SK-N-MC (cell line): Measurements from ENCODE around the gene SPNS3.

Experiments used
- DNase-seq: peaks from one replicate; pipeline ENCODE4 v3.0.0-alpha.2; 2011; ENCODE audit warnings: low read depth, low spot score
- H3K27ac ChIP-seq: fragments of 200-600 bp; sonication (generic); 2 replicates; pipeline ENCODE4 v1.5.1; 2016; ENCODE audit warnings: mixed run types
- H3K36me3 ChIP-seq: fragments of 200-600 bp; sonication (generic); 2 replicates; pipeline ENCODE4 v1.6.1; 2017; ENCODE audit warnings: antibody characterized with exemption, low read length, mixed read lengths; ENCODE audit not compliant: insufficient read depth
- H3K4me3 ChIP-seq: fragments of 200-600 bp; sonication (generic); 2 replicates; pipeline ENCODE4 v1.5.1; 2016
- H3K9ac ChIP-seq: fragments of 200-600 bp; sonication (generic); 2 replicates; pipeline ENCODE4 v1.8.0; 2017; ENCODE audit warnings: mixed run types, mixed read lengths; ENCODE audit not compliant: insufficient read length
- H3K9me3 ChIP-seq: fragments of 200-600 bp; sonication (generic); 2 replicates; pipeline ENCODE4 v1.6.1; 2017; ENCODE audit warnings: low read depth, mild to moderate bottlenecking, antibody characterized with exemption, low read length, moderate library complexity, mixed read lengths
- EZH2 ChIP-seq: fragments of 200-600 bp; sonication (generic); IDR thresholded peaks from one replicate; pipeline ENCODE4 v1.6.1; 2017; ENCODE audit warnings: antibody characterized with exemption
- FOXP2 ChIP-seq: optimal IDR thresholded peaks from 2 replicates; pipeline ENCODE3; 2011; ENCODE audit warnings: mild to moderate bottlenecking, moderate library complexity; ENCODE audit not compliant: insufficient read depth; ENCODE audit errors: extremely low read length, control extremely low read depth
- POLR2AphosphoS5 ChIP-seq: IDR thresholded peaks from 2 replicates; pipeline ENCODE4 v1.6.1; 2012; ENCODE audit warnings: mild to moderate bottlenecking, low read depth, low read length, borderline replicate concordance

SPNS3 gene

DNA sequence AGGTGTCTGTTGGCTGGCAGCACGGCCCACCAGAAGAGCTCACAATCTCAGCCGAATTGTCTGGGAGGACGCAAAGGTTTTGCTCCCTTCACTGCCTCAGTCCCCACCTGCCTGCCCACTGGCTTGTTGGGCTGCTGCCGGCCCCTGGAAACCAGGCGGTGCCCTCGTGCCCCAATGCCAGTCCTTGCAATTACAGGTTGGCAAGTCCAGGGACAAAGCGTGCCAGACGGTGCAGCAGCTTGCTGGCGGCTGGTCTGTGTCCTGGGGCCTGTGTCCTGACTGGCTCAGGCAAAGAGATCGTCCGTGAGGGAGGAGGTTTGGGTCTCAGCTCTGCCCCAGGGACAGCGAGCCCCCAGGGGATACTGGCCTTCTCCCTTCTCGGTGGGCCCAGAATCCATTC is 40.4 kb downstream of the SPNS3 start:
- Histone ChIP-seq H3K9ac (no peak overlapping the region), H3K36me3 (no peaks in the 10 kb centered on the region), H3K27ac (no peak overlapping the region), H3K4me3 (no peak overlapping the region), H3K9me3 (no peaks in the 10 kb centered on the region)
- no peak for DNase-seq
- no peak for TF ChIP-seq POLR2AphosphoS5
- no peak for TF ChIP-seq FOXP2
- TF ChIP-seq EZH2 = no peak

DNA sequence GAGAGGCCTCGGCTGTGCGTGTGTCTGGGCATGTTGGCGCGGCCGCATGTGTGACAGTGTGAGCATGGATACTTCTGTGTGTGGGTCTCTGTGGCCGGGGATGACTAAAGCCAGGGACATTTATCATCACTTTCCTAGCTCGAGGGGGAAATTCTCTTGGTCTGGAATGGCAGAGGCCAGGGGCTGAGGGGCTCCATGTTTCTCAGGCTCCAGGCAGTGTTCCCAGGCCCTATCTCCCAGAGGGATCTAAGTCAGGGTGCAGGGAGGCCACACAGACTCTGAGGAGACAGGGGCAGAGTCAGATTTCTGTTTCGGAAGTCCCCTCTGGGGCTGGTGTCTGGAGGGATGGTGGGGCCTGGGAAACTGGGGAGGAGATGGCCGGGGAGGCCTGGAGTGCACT is 41.3 kb downstream of the SPNS3 start:
- H3K4me3 ChIP-seq = no peak overlapping the region
- no peaks in the 10 kb centered on the region for H3K9me3 ChIP-seq
- no peaks in the 10 kb centered on the region for H3K36me3 ChIP-seq
- DNase-seq = no peak
- no peak overlapping the region for H3K9ac ChIP-seq
- no peak for TF ChIP-seq FOXP2
- TF ChIP-seq POLR2AphosphoS5 = no peak
- TF ChIP-seq EZH2 = no peak
- H3K27ac ChIP-seq = no peak overlapping the region

DNA sequence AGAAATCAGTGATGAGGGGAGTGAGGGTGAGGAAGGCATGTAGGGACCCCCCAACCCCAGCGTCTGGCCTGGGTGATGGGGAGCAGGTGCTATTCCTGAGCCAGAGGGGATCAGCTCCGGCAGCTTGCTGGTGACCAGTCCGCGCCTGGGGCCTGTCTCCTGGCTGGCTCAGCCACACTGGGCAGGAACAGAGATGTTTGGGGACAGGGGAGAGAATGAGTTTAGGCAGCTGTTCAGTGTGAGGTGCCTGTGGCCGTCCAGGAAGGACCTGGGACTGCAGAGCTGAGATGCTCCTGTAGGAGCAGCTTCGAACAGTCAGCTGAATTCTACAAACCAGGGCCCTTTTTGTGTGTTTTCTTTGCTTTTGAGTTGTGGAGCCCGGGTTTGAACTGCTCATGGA is 41.7 kb downstream of the SPNS3 start:
- H3K9ac ChIP-seq = no peak overlapping the region
- DNase-seq = no peak
- no peak overlapping the region for H3K27ac ChIP-seq
- no peaks in the 10 kb centered on the region for H3K36me3 ChIP-seq
- no peak overlapping the region for H3K4me3 ChIP-seq
- no peaks in the 10 kb centered on the region for H3K9me3 ChIP-seq
- TF ChIP-seq POLR2AphosphoS5 = no peak
- no peak for TF ChIP-seq FOXP2
- TF ChIP-seq EZH2 = no peak

DNA sequence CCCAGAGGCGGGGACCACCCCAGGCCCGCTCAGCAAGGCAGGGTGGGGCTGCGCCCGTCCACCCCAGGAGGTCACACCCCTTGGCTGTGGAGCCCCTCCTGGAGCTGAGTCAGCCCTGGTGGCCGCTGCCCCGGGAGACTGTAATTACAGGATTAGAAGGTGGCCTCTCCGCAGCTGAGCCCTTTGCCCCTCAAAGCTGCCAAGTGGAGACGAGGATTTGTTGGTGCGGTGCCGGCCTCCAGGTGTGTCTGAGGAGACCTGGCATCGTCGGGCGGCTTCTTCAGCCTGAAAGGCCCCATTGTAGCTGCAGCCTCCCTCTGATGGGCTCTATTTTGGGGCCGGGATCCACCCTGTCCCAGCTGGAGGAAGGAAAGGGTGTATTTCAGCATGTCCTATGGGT is 42.3 kb downstream of the SPNS3 start:
- no peak overlapping the region for H3K9ac ChIP-seq
- TF ChIP-seq EZH2 (no peak), POLR2AphosphoS5 (no peak), FOXP2 (no peak)
- no peak overlapping the region for H3K4me3 ChIP-seq
- H3K27ac ChIP-seq = no peak overlapping the region
- no peaks in the 10 kb centered on the region for H3K36me3 ChIP-seq
- DNase-seq = no peak
- no peaks in the 10 kb centered on the region for H3K9me3 ChIP-seq

GRCh38 chr17:4476511-4477070 is 42.9 kb downstream of the SPNS3 start:
- no peak overlapping the region for H3K9ac ChIP-seq
- H3K4me3 ChIP-seq = no peak overlapping the region
- no peak overlapping the region for H3K27ac ChIP-seq
- no peaks in the 10 kb centered on the region for H3K36me3 ChIP-seq
- TF ChIP-seq FOXP2 = no peak
- no peak for TF ChIP-seq POLR2AphosphoS5
- TF ChIP-seq EZH2 = no peak
- no peak for DNase-seq
- no peaks in the 10 kb centered on the region for H3K9me3 ChIP-seq

DNA sequence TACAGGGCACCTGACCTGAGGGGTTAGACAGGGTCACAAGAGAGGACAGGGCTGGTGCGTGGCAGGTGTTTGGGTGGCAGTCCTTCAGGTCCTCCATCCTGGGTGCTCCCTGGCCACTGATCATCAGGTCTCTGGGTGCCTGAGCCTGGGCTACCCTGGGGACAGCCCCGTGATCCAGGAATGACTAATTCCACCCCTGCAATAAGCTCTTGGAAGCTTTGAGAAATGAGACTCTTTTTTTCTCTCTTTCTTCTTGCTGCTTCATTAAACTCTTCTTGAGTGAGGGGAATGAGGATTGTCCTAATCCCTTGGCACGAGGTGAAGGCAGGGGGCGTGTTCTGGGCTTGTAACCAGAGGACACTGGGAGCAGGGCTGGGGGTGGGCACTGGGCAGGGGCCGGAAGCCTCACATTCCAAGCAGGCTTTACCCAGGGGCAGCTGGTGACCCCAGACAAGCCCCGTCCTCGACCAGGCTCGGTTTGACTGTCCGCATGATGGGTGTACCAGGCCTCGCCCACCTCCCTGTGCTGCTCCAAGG is 43.6 kb downstream of the SPNS3 start:
- Histone ChIP-seq H3K4me3 (no peak overlapping the region), H3K9ac (no peak overlapping the region), H3K9me3 (no peaks in the 10 kb centered on the region), H3K36me3 (no peaks in the 10 kb centered on the region), H3K27ac (no peak overlapping the region)
- no peak for DNase-seq
- TF ChIP-seq FOXP2 = no peak
- TF ChIP-seq EZH2 = no peak
- TF ChIP-seq POLR2AphosphoS5 = no peak

DNA sequence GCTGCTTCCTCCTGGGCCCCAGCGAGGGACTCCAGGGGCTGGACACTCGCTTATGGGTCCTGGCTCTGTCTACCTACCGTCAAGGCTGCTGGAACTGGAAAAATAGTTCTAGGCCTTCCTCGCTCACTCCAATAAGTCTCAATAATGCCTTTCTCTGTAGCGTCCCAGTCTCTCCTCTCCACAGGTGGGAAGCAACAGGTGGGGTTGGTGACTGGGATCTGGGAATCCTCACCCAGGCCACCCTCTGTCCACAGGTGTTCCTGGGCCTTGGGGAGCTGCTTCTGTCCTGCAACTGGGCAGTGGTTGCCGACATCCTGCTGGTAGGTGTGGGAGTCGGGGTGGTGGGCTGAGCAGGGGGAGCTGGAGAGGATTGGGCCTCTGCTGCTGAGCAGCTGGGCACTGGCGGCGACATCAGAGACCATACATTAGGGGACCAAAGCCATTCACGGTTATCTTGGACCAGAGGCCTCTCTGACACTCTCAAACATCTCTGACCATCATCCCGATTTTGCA is 44.6 kb downstream of the SPNS3 start:
- no peaks in the 10 kb centered on the region for H3K9me3 ChIP-seq
- H3K4me3 ChIP-seq = no peak overlapping the region
- TF ChIP-seq POLR2AphosphoS5 (no peak), FOXP2 (no peak), EZH2 (no peak)
- no peak overlapping the region for H3K27ac ChIP-seq
- DNase-seq = no peak
- H3K36me3 ChIP-seq = no peaks in the 10 kb centered on the region
- no peak overlapping the region for H3K9ac ChIP-seq

GRCh38 chr17:4479340-4479981 is 45.7 kb downstream of the SPNS3 start:
- Histone ChIP-seq H3K4me3 (no peak overlapping the region), H3K27ac (no peak overlapping the region), H3K9ac (no peak overlapping the region), H3K36me3 (no peaks in the 10 kb centered on the region), H3K9me3 (no peaks in the 10 kb centered on the region)
- no peak for TF ChIP-seq POLR2AphosphoS5
- no peak for TF ChIP-seq FOXP2
- TF ChIP-seq EZH2 = no peak
- DNase-seq = no peak

GRCh38 chr17:4479982-4480751 is 46.4 kb downstream of the SPNS3 start:
- Histone ChIP-seq H3K36me3 (no peaks in the 10 kb centered on the region), H3K4me3 (no peak overlapping the region), H3K9me3 (no peaks in the 10 kb centered on the region), H3K27ac (no peak overlapping the region), H3K9ac (no peak overlapping the region)
- TF ChIP-seq POLR2AphosphoS5 (no peak), FOXP2 (no peak), EZH2 (no peak)
- no peak for DNase-seq
